IMR-90 (cell line): Measurements from ENCODE around the gene GGT5. TPM values are rescaled to one million over a fixed set of nuclear protein-coding genes. Genes with fewer than 3 reads are reported as not detected.

Experiments
- ATAC-seq: fragments of 200-7000 bp; cut with Tn5 transposase; 2 replicates; pipeline ENCODE4 v1.9.1; 2020; ENCODE audit warnings: low read depth, mild to moderate bottlenecking, moderate library complexity
- BruUV-seq: library from RNA; stranded (reverse); fragments of 400-500 nt; replicated peaks from 2 replicates; lab custom pipeline; 2021; lab: Mats Ljungman, UMichigan
- CTCF ChIA-PET: fragments of 300-600 bp; formaldehyde crosslinking; extraction: SDS; loops from one replicate; lab custom pipeline; 2021; ENCODE audit warnings: antibody characterized with exemption; lab: Yijun Ruan, JAX
- POLR2A ChIA-PET: fragments of 300-600 bp; sonication (Branson Sonifier 250); formaldehyde crosslinking; loops from one replicate; lab custom pipeline; 2022; ENCODE audit warnings: antibody characterized with exemption; ENCODE audit not compliant: unreplicated experiment; lab: Charles Lee
- DNase-seq: peaks from one replicate; pipeline ENCODE4 v3.0.0; 2013
- H2AFZ ChIP-seq: replicated peaks from 2 replicates; pipeline ENCODE3; 2013; ENCODE audit warnings: low read length, mild to moderate bottlenecking; ENCODE audit not compliant: poor library complexity
- H2AK5ac ChIP-seq: 2 replicates; pipeline ENCODE4 v1.6.1; 2013; ENCODE audit warnings: low read depth, low read length, inconsistent platforms
- H2AK9ac ChIP-seq: replicated peaks from 2 replicates; pipeline ENCODE3; 2013; ENCODE audit warnings: mild to moderate bottlenecking, low read depth, low read length, moderate library complexity; ENCODE audit not compliant: poor library complexity
- H2BK120ac ChIP-seq: 2 replicates; pipeline ENCODE4 v1.6.1; 2013; ENCODE audit warnings: low read depth, low read length, inconsistent platforms
- H2BK15ac ChIP-seq: 3 replicates; pipeline ENCODE4 v1.6.1; 2013; ENCODE audit warnings: low read depth, low read length, inconsistent platforms
- H2BK20ac ChIP-seq: 2 replicates; pipeline ENCODE4 v1.6.1; 2013; ENCODE audit warnings: low read depth, mild to moderate bottlenecking, inconsistent platforms, low read length, moderate library complexity
- H2BK5ac ChIP-seq: 2 replicates; pipeline ENCODE4 v1.6.1; 2013; ENCODE audit warnings: mild to moderate bottlenecking, low read depth, low read length, inconsistent platforms; ENCODE audit not compliant: poor library complexity, severe bottlenecking
- H3K14ac ChIP-seq: replicated peaks from 2 replicates; pipeline ENCODE4 v1.6.1; 2013; ENCODE audit warnings: low read depth, low read length, inconsistent platforms
- H3K18ac ChIP-seq: 2 replicates; pipeline ENCODE4 v1.6.1; 2013; ENCODE audit warnings: low read depth, low read length, control low read depth
- H3K23ac ChIP-seq: 2 replicates; pipeline ENCODE4 v1.6.1; 2013; ENCODE audit warnings: low read depth, low read length, inconsistent platforms
- H3K27ac ChIP-seq: 2 replicates; pipeline ENCODE4 v1.5.1; 2013; ENCODE audit warnings: mild to moderate bottlenecking, control low read depth, low read length; ENCODE audit not compliant: insufficient read depth
- H3K27me3 ChIP-seq: 2 replicates; pipeline ENCODE4 v1.6.1; 2013; ENCODE audit warnings: low read length; ENCODE audit not compliant: control insufficient read depth, insufficient read depth
- H3K36me3 ChIP-seq: 2 replicates; pipeline ENCODE4 v1.6.1; 2013; ENCODE audit warnings: low read length, mixed read lengths; ENCODE audit not compliant: control insufficient read depth, insufficient read depth
- H3K4ac ChIP-seq: 2 replicates; pipeline ENCODE4 v1.6.1; 2013; ENCODE audit warnings: low read depth, low read length, inconsistent platforms
- H3K4me1 ChIP-seq: 2 replicates; pipeline ENCODE4 v1.6.1; 2013; ENCODE audit warnings: low read length, mixed read lengths; ENCODE audit not compliant: control insufficient read depth, insufficient read depth
- H3K4me2 ChIP-seq: 2 replicates; pipeline ENCODE4 v1.6.1; 2013; ENCODE audit warnings: low read depth, mild to moderate bottlenecking, control low read depth, low read length, moderate library complexity
- H3K4me3 ChIP-seq: 2 replicates; pipeline ENCODE4 v1.5.1; 2013; ENCODE audit warnings: low read depth, mild to moderate bottlenecking, control low read depth, low read length, moderate library complexity; ENCODE audit not compliant: insufficient read depth
- H3K56ac ChIP-seq: 2 replicates; pipeline ENCODE4 v1.6.1; 2013; ENCODE audit warnings: low read length, inconsistent platforms; ENCODE audit not compliant: insufficient read depth; ENCODE audit errors: extremely low read depth
- H3K79me1 ChIP-seq, 2 experiments: 2 replicates each; pipeline ENCODE4 v1.6.1; 2013; ENCODE audit warnings: low read length in 2 of 2, inconsistent platforms in 1 of 2, low read depth in 1 of 2
- H3K9ac ChIP-seq: 2 replicates; pipeline ENCODE4 v1.6.1; 2013; ENCODE audit warnings: low read depth, low read length, control low read depth
- H3K9me1 ChIP-seq: 2 replicates; pipeline ENCODE4 v1.6.1; 2013; ENCODE audit warnings: low read length, inconsistent platforms; ENCODE audit not compliant: insufficient read depth
- H3K9me3 ChIP-seq: 2 replicates; pipeline ENCODE4 v1.6.1; 2013; ENCODE audit warnings: low read length; ENCODE audit not compliant: control insufficient read depth, insufficient read depth
- H4K20me1 ChIP-seq: 2 replicates; pipeline ENCODE4 v1.6.1; 2013; ENCODE audit warnings: low read length, inconsistent platforms; ENCODE audit not compliant: insufficient read depth
- H4K5ac ChIP-seq: 2 replicates; pipeline ENCODE4 v1.6.1; 2013; ENCODE audit warnings: mild to moderate bottlenecking, low read depth, low read length, control low read depth
- H4K8ac ChIP-seq, 2 experiments: 2 replicates each; pipeline ENCODE4 v1.6.1; 2013; ENCODE audit warnings: low read depth in 2 of 2, low read length in 2 of 2, control low read depth in 1 of 2, inconsistent platforms in 1 of 2
- H4K91ac ChIP-seq: 2 replicates; pipeline ENCODE4 v1.6.1; 2013; ENCODE audit warnings: low read depth, low read length, inconsistent platforms; ENCODE audit not compliant: insufficient read depth
- NFE2L2 ChIP-seq: fragments of 150-350 bp; IDR thresholded peaks from 2 replicates; pipeline ENCODE4 v1.6.1; 2016; ENCODE audit warnings: low read depth, mild to moderate bottlenecking, low read length
- WGBS, 2 experiments: methylation state at CpG; one replicate each; pipeline versions ENCODE4 v1.1.5 to v1.1.7; 2013; ENCODE audit warnings: missing lambda C conversion rate in 2 of 2; ENCODE audit not compliant: insufficient read length in 1 of 2; ENCODE audit errors: extremely low coverage in 2 of 2; 5-methylcytosine and 5-hydroxymethylcytosine counted together
- dilution Hi-C: fragments of 300-500 bp; cut with HindIII; formaldehyde crosslinking; loops from one replicate; pipeline ENCODE4 v1.14.3; 2018; ENCODE audit warnings: low sequenced_read_pairs; ENCODE audit not compliant: unreplicated experiment
- in situ Hi-C: fragments of 300-500 bp; cut with MboI; formaldehyde crosslinking; loops from 3 replicates; pipeline ENCODE4 v1.14.3; 2019; ENCODE audit warnings: low sequenced_read_pairs, inconsistent platforms, mixed read lengths
- intact Hi-C: fragments of 100-400 bp; cut with micrococcal nuclease; formaldehyde crosslinking; loops from 2 replicates; pipeline ENCODE4 v1.10.0; 2022
- polyA plus RNA-seq, 3 experiments: library from polyadenylated mRNA; depleted of rRNA; stranded (reverse); fragments of >200 nt; gene quantifications; 2 replicates each; pipeline ENCODE4 v1.2.3, GENCODE V29; 2012; ENCODE audit warnings: low replicate concordance in 1 of 3
- total RNA-seq: library from RNA; depleted of rRNA; stranded (reverse); fragments of >200 nt; gene quantifications from 2 replicates; pipeline ENCODE4 v1.2.3, GENCODE V29; 2012
- TF ChIP-seq, protein P1 (sequence below): conservative IDR thresholded peaks from 2 replicates; pipeline ENCODE4 v1.5.1; 2012; ENCODE audit warnings: mild to moderate bottlenecking, low read depth, low read length, improper control_type of control experiment

Gene GGT5
- total and polyA plus RNA-seq, 2 of the 4 experiments (the other 2 are of a cell fraction) = 0.18 to 5.8 TPM

DNA sequence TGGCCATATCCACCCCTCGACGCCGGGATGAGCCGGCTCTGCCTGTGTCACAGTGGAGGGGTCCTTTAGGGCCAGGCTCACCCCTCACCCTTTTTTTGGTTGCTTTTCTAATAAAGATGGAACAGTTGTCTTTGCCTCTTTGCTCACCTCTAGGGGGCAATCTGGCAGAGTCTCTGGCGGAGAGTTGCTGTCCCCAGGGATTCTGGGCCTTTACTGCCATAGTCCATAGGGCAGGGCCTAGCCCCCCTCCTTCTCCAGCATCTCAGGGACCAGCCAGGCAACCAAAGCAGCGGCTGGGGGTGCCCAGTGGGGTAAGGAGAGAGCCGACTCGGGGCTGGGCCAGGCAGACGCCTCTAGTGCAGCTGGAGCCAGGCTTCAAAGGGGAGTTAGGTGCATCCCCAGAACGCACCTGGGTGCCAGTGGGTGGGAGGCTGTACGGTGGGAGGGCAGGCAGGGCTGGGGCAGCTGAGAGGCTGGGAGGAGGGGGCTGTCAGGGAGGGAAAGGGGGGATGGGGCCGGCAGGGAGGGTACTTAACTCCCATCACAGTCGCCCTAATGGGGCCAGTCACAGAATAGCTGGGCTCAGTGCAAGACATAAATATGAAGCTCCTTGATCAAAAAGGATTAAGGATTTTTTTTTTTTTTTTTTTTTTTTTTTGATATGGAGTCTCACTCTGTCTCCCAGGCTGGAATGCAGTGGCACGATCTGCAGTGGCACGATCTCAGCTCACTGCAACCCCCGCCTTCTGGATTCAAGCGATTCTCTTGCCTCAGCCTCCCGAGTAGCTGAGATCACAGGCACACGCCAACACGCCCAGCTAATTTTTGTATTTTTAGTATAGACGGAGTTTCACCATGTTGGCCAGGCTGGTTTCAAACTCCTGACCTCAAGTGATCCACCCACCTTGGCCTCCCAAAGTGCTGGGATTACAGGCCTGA is 66.1 kb downstream of the GGT5 start:
- intact Hi-C loops = loop anchor here (10.0 kb wide), 1 partner anchor 194 kb away; the partner anchor contains the start of gene GSTT2
- ATAC-seq = no peak
- BruUV-seq = no TSS peak

More for the DNA sequence above, 66.1 kb downstream of the GGT5 start:
- H3K36me3 ChIP-seq = peaks cover 18% of the 10 kb centered on the region; the same call in 1 of the 2 replicates
- H4K91ac ChIP-seq = no peak overlapping the region
- no peak overlapping the region for H3K56ac ChIP-seq
- dilution Hi-C loops = no loop called here
- H3K9me3 ChIP-seq = no peaks in the 10 kb centered on the region
- no peak overlapping the region for H3K23ac ChIP-seq
- H3K79me1 ChIP-seq = peaks cover 0 to 4% of the 10 kb centered on the region in 2 experiments; a peak in 1 of 4 replicates
- no peak overlapping the region for H3K4me3 ChIP-seq
- no peak overlapping the region for H4K8ac ChIP-seq
- H2AK9ac ChIP-seq = peak overlapping the region; percentile 55
- in situ Hi-C loops = no loop called here
- H3K9me1 ChIP-seq = no peaks in the 10 kb centered on the region
- H3K18ac ChIP-seq = no peak overlapping the region
- H2AK5ac ChIP-seq = no peak overlapping the region
- no peak overlapping the region for H2AFZ ChIP-seq
- H3K27me3 ChIP-seq = no peaks in the 10 kb centered on the region
- WGBS, 2 experiments = 87% methylated on average over 6 of the region's 21 CpGs; no CpG with 5 or more reads in 1 of the 2 experiments
- no peak overlapping the region for H4K5ac ChIP-seq
- H2BK20ac ChIP-seq = no peak overlapping the region
- no peak overlapping the region for H3K4ac ChIP-seq
- no peak overlapping the region for H3K4me2 ChIP-seq
- TF ChIP-seq, protein P1, sequence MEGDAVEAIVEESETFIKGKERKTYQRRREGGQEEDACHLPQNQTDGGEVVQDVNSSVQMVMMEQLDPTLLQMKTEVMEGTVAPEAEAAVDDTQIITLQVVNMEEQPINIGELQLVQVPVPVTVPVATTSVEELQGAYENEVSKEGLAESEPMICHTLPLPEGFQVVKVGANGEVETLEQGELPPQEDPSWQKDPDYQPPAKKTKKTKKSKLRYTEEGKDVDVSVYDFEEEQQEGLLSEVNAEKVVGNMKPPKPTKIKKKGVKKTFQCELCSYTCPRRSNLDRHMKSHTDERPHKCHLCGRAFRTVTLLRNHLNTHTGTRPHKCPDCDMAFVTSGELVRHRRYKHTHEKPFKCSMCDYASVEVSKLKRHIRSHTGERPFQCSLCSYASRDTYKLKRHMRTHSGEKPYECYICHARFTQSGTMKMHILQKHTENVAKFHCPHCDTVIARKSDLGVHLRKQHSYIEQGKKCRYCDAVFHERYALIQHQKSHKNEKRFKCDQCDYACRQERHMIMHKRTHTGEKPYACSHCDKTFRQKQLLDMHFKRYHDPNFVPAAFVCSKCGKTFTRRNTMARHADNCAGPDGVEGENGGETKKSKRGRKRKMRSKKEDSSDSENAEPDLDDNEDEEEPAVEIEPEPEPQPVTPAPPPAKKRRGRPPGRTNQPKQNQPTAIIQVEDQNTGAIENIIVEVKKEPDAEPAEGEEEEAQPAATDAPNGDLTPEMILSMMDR = peak; percentile 31; the same call in 1 of the 2 replicates
- no peak for TF ChIP-seq NFE2L2
- no peaks in the 10 kb centered on the region for H3K4me1 ChIP-seq
- no peak overlapping the region for H2BK120ac ChIP-seq
- H3K27ac ChIP-seq = no peak overlapping the region
- H2BK5ac ChIP-seq = no peak overlapping the region
- no peak overlapping the region for H3K14ac ChIP-seq
- ChIA-PET POLR2A (interaction anchor here (0.6 to 0.7 kb wide), 2 partner anchors 389 to 1033 kb away, joined by 3 to 4 read pairs; no protein-coding TSS in a partner anchor), CTCF (no interaction called here)
- DNase-seq = no peak
- no peak overlapping the region for H3K9ac ChIP-seq
- peaks cover 14% of the 10 kb centered on the region; the same call in 1 of the 2 replicates for H4K20me1 ChIP-seq
- no peak overlapping the region for H2BK15ac ChIP-seq
